GM21786 (cell line): ENCODE measurements around the gene DUSP21.
"Not testable (repeated sequence)": the region's sequence is repeated elsewhere in the genome, so short reads cannot be mapped to it uniquely, and the experiment has no call there.

ENCODE experiments used
- ATAC-seq: cut with Tn5 transposase; IDR thresholded peaks from one replicate; pipeline ENCODE4 v1.9.1; 2021; ENCODE audit not compliant: unreplicated experiment

DUSP21 gene

DNA sequence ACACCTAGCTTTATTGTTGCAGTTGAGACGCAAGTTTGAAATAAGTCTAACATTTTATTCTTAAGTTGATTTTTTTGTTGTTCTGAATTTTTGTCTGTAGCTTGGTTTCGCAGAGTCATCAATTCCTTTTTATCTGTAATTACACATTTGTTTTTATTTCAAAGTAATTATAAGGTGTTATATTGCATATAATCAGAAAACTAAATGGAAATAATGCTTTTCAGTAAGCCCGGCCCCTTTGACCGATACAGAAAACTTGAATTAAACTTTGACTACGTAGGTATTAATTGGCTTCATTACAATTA, 31.3 kb downstream of the DUSP21 start:
- ATAC-seq, result no peak

DNA sequence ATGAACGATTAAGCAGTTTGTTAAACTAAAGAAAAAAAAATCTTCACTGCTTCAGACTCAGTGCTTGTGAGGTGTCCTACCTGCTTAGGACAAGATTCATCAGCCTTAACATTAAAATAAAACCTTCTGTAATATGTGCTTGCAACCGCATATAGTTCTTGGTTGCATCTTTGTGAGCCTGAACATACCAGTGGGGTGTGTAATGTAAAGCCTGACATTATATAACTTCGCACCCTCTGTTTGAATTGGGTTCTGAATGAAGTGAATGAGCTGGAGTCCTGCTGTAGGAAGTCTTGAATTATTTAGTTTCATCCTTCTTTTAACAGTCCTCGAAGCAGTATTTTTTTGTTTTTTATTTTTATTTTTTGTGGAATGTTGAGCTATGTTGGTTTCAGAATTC, 32.3 kb downstream of the DUSP21 start:
- ATAC-seq, result no peak

DNA sequence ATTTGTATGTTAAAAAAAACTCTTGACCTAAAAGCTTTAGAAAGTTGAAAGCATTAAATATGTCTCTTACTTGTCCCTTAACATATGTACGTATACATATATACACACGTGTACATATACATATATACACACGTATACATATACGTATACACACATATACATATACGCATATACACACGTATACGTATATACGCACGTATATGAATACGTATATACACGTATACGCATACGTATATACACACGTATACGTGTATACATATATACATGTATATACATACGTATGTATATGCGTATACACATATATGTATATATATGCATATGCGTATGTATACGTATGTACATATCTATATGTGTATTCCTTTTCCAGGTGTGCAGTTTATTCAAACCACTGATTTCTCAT, 32.9 kb downstream of the DUSP21 start:
- no peak for ATAC-seq

GRCh38 chrX:44878780-44879179, 35.0 kb downstream of the DUSP21 start:
- ATAC-seq, result no peak

GRCh38 chrX:44881549-44881948, 37.7 kb downstream of the DUSP21 start:
- no peak for ATAC-seq

GRCh38 chrX:44882635-44883034, 38.8 kb downstream of the DUSP21 start:
- ATAC-seq, result no peak

GRCh38 chrX:44884944-44885343, 41.1 kb downstream of the DUSP21 start:
- no peak for ATAC-seq

GRCh38 chrX:44889824-44890223, 46.0 kb downstream of the DUSP21 start:
- no peak for ATAC-seq

DNA sequence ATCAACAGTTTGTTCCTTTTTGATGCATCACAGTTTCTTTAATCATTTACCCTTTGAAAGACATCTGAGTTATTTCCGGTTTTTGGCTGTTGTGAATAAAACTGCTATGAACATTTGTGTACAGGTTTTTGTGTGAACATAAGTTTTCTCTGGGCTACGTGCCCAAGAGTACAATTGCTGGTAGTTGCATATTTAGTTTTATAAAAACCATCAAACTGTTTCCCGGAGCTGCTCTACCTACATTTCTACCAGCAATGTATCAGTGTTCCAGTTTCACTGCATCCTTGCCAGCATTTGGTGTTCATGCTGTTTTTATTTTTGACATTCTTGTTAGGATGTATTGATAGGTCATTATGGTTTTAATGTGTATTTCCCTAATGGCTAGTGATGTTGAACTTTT, 46.4 kb downstream of the DUSP21 start:
- ATAC-seq, result no peak

GRCh38 chrX:44890687-44891086, 46.9 kb downstream of the DUSP21 start:
- ATAC-seq, result not testable (repeated sequence)

DNA sequence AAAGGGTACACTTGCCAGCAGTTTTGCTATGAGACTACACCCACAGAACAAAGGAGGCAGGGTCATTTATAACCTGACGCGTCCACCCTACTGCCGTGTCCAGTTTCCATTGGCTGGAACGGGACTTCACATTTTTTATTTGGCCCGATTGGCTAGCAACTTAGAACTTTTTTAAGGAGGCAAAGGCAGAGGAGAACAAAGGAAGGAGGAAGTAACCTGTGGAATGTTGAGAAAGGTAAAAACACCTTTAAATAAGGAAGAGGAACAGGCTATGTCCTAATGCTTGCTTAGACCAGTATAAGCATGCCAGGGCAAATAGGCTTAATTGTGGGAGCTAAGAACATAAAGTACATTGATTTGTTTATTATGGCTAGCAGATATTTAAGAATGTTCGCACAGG, 47.8 kb downstream of the DUSP21 start:
- ATAC-seq, result no peak
